ENCODE results near the gene MTG2.

The MTG2 gene

GRCh38 chr20:62157387-62158087 lies 25.3 kb upstream of the MTG2 start:
- Histone ChIP-seq H2BK5ac (ENCODE audit: low read depth, low read length, poor library complexity, severe bottlenecking) (no peak overlapping the region), H4K91ac (ENCODE audit: low read length) (no peak overlapping the region), H2AK5ac (ENCODE audit: low read length, severe bottlenecking) (no peak overlapping the region), H3K18ac (ENCODE audit: low read depth in 1 of 2, low read length in 2 of 2) (no peak overlapping the region), H3K4me2 (ENCODE audit: low read length, poor library complexity, severe bottlenecking) (no peak overlapping the region), H3K79me1 (replicated peaks; ENCODE audit: low read length, poor library complexity, severe bottlenecking) (peaks cover 50% of the 10 kb centered on the region), H3K36me3 (ENCODE audit: control insufficient read depth in 1 of 2, insufficient read depth in 2 of 2, low read depth in 1 of 2, low read length in 2 of 2) (peaks cover 34 to 76% of the 10 kb centered on the region in 2 experiments), H2AFZ (ENCODE audit: low read depth, low read length) (no peak overlapping the region), H3K27ac (ENCODE audit: low read length, poor library complexity, severe bottlenecking) (no peak overlapping the region), H3K4me3 (ENCODE audit: insufficient read depth in 1 of 2, low read depth in 1 of 2, low read length in 2 of 2) (no peak overlapping the region), H3K4me1 (ENCODE audit: control insufficient read depth, insufficient read depth, low read depth, low read length) (peaks cover 48% of the 10 kb centered on the region), H2BK15ac (ENCODE audit: low read depth, poor library complexity, severe bottlenecking) (no peak overlapping the region), H3K27me3 (ENCODE audit: control insufficient read depth in 1 of 2, insufficient read depth in 1 of 2, low read length in 2 of 2) (no peaks in the 10 kb centered on the region), H2BK12ac (ENCODE audit: low read length in 2 of 2) (no peak overlapping the region), H4K8ac (ENCODE audit: low read length) (no peak overlapping the region), H3K14ac (ENCODE audit: low read length in 2 of 2) (no peak overlapping the region), H3K9ac (ENCODE audit: low read length) (no peak overlapping the region), H3K23ac (ENCODE audit: low read length in 2 of 2) (no peak overlapping the region), H3K9me3 (ENCODE audit: control insufficient read depth, low read length) (no peaks in the 10 kb centered on the region), H3K4ac (ENCODE audit: low read depth in 1 of 2, low read length in 2 of 2) (no peak overlapping the region), H2BK120ac (ENCODE audit: low read depth, low read length) (no peak overlapping the region)
- DNase-seq = no peak
- WGBS = 90% methylated on average over 24 of the region's 25 CpGs

GRCh38 chr20:62158088-62158400 lies 24.8 kb upstream of the MTG2 start:
- H3K14ac ChIP-seq (ENCODE audit: low read length in 2 of 2) = no peak overlapping the region
- peaks cover 48% of the 10 kb centered on the region for H3K4me1 ChIP-seq (ENCODE audit: control insufficient read depth, insufficient read depth, low read depth, low read length)
- H3K18ac ChIP-seq (ENCODE audit: low read depth in 1 of 2, low read length in 2 of 2) = no peak overlapping the region
- no peaks in the 10 kb centered on the region for H3K27me3 ChIP-seq (ENCODE audit: control insufficient read depth in 1 of 2, insufficient read depth in 1 of 2, low read length in 2 of 2)
- H2AK5ac ChIP-seq (ENCODE audit: low read length, severe bottlenecking) = no peak overlapping the region
- H2BK15ac ChIP-seq (ENCODE audit: low read depth, poor library complexity, severe bottlenecking) = no peak overlapping the region
- no peaks in the 10 kb centered on the region for H3K9me3 ChIP-seq (ENCODE audit: control insufficient read depth, low read length)
- WGBS = 97% methylated on average over 12 of the region's 12 CpGs
- peaks cover 55% of the 10 kb centered on the region for H3K79me1 ChIP-seq (replicated peaks; ENCODE audit: low read length, poor library complexity, severe bottlenecking)
- H3K4me2 ChIP-seq (ENCODE audit: low read length, poor library complexity, severe bottlenecking) = no peak overlapping the region
- no peak overlapping the region for H2AFZ ChIP-seq (ENCODE audit: low read depth, low read length)
- H4K8ac ChIP-seq (ENCODE audit: low read length) = no peak overlapping the region
- H3K27ac ChIP-seq (ENCODE audit: low read length, poor library complexity, severe bottlenecking) = no peak overlapping the region
- H4K91ac ChIP-seq (ENCODE audit: low read length) = no peak overlapping the region
- H3K9ac ChIP-seq (ENCODE audit: low read length) = no peak overlapping the region
- H2BK12ac ChIP-seq (ENCODE audit: low read length in 2 of 2) = no peak overlapping the region
- no peak overlapping the region for H3K4ac ChIP-seq (ENCODE audit: low read depth in 1 of 2, low read length in 2 of 2)
- no peak overlapping the region for H2BK5ac ChIP-seq (ENCODE audit: low read depth, low read length, poor library complexity, severe bottlenecking)
- H3K23ac ChIP-seq (ENCODE audit: low read length in 2 of 2) = no peak overlapping the region
- peaks cover 36 to 76% of the 10 kb centered on the region in 2 experiments for H3K36me3 ChIP-seq (ENCODE audit: control insufficient read depth in 1 of 2, insufficient read depth in 2 of 2, low read depth in 1 of 2, low read length in 2 of 2)
- H2BK120ac ChIP-seq (ENCODE audit: low read depth, low read length) = no peak overlapping the region
- DNase-seq = no peak
- no peak overlapping the region for H3K4me3 ChIP-seq (ENCODE audit: insufficient read depth in 1 of 2, low read depth in 1 of 2, low read length in 2 of 2)

GRCh38 chr20:62158541-62158940 lies 24.3 kb upstream of the MTG2 start:
- Histone ChIP-seq H3K27ac (ENCODE audit: low read length, poor library complexity, severe bottlenecking) (no peak overlapping the region), H3K4ac (ENCODE audit: low read depth in 1 of 2, low read length in 2 of 2) (no peak overlapping the region), H2BK12ac (ENCODE audit: low read length in 2 of 2) (no peak overlapping the region), H2BK120ac (ENCODE audit: low read depth, low read length) (no peak overlapping the region), H3K23ac (ENCODE audit: low read length in 2 of 2) (no peak overlapping the region), H3K9ac (ENCODE audit: low read length) (no peak overlapping the region), H3K27me3 (ENCODE audit: control insufficient read depth in 1 of 2, insufficient read depth in 1 of 2, low read length in 2 of 2) (no peaks in the 10 kb centered on the region), H2AK5ac (ENCODE audit: low read length, severe bottlenecking) (no peak overlapping the region), H4K91ac (ENCODE audit: low read length) (no peak overlapping the region), H2AFZ (ENCODE audit: low read depth, low read length) (no peak overlapping the region), H3K4me1 (ENCODE audit: control insufficient read depth, insufficient read depth, low read depth, low read length) (peaks cover 48% of the 10 kb centered on the region), H4K8ac (ENCODE audit: low read length) (no peak overlapping the region), H3K14ac (ENCODE audit: low read length in 2 of 2) (no peak overlapping the region), H3K9me3 (ENCODE audit: control insufficient read depth, low read length) (no peaks in the 10 kb centered on the region), H3K36me3 (ENCODE audit: control insufficient read depth in 1 of 2, insufficient read depth in 2 of 2, low read depth in 1 of 2, low read length in 2 of 2) (peaks cover 34 to 76% of the 10 kb centered on the region in 2 experiments), H3K18ac (ENCODE audit: low read depth in 1 of 2, low read length in 2 of 2) (no peak overlapping the region), H2BK5ac (ENCODE audit: low read depth, low read length, poor library complexity, severe bottlenecking) (no peak overlapping the region), H2BK15ac (ENCODE audit: low read depth, poor library complexity, severe bottlenecking) (no peak overlapping the region), H3K4me3 (ENCODE audit: insufficient read depth in 1 of 2, low read depth in 1 of 2, low read length in 2 of 2) (no peak overlapping the region), H3K4me2 (ENCODE audit: low read length, poor library complexity, severe bottlenecking) (no peak overlapping the region), H3K79me1 (replicated peaks; ENCODE audit: low read length, poor library complexity, severe bottlenecking) (peaks cover 52% of the 10 kb centered on the region)
- WGBS = 97% methylated on average over 22 of the region's 22 CpGs
- no peak for DNase-seq

- Histone ChIP-seq H3K4ac (ENCODE audit: low read depth in 1 of 2, low read length in 2 of 2) (no peak overlapping the region), H3K79me1 (replicated peaks; ENCODE audit: low read length, poor library complexity, severe bottlenecking) (peaks cover 53% of the 10 kb centered on the region), H3K9me3 (ENCODE audit: control insufficient read depth, low read length) (no peaks in the 10 kb centered on the region), H3K4me3 (ENCODE audit: insufficient read depth in 1 of 2, low read depth in 1 of 2, low read length in 2 of 2) (no peak overlapping the region), H3K36me3 (ENCODE audit: control insufficient read depth in 1 of 2, insufficient read depth in 2 of 2, low read depth in 1 of 2, low read length in 2 of 2) (peaks cover 34 to 76% of the 10 kb centered on the region in 2 experiments), H2BK120ac (ENCODE audit: low read depth, low read length) (no peak overlapping the region), H3K4me1 (ENCODE audit: control insufficient read depth, insufficient read depth, low read depth, low read length) (peaks cover 48% of the 10 kb centered on the region), H3K18ac (ENCODE audit: low read depth in 1 of 2, low read length in 2 of 2) (no peak overlapping the region), H3K4me2 (ENCODE audit: low read length, poor library complexity, severe bottlenecking) (no peak overlapping the region), H2BK15ac (ENCODE audit: low read depth, poor library complexity, severe bottlenecking) (no peak overlapping the region), H2BK12ac (ENCODE audit: low read length in 2 of 2) (no peak overlapping the region), H2AK5ac (ENCODE audit: low read length, severe bottlenecking) (no peak overlapping the region), H2AFZ (ENCODE audit: low read depth, low read length) (no peak overlapping the region), H3K14ac (ENCODE audit: low read length in 2 of 2) (no peak overlapping the region), H3K9ac (ENCODE audit: low read length) (no peak overlapping the region), H3K27me3 (ENCODE audit: control insufficient read depth in 1 of 2, insufficient read depth in 1 of 2, low read length in 2 of 2) (no peaks in the 10 kb centered on the region), H3K23ac (ENCODE audit: low read length in 2 of 2) (no peak overlapping the region), H3K27ac (ENCODE audit: low read length, poor library complexity, severe bottlenecking) (no peak overlapping the region), H4K91ac (ENCODE audit: low read length) (no peak overlapping the region), H4K8ac (ENCODE audit: low read length) (no peak overlapping the region), H2BK5ac (ENCODE audit: low read depth, low read length, poor library complexity, severe bottlenecking) (no peak overlapping the region)
- no peak for DNase-seq
- 96% methylated on average over 11 of the region's 11 CpGs for WGBS
These were observed 23.8 kb upstream of the MTG2 start for GRCh38 chr20:62159052-62159451.
